Measurements from ENCODE around the gene LCAT.
A peak's percentile ranks its signal among the peaks of the same experiment; 100 is the strongest.

Gene LCAT, protein sequence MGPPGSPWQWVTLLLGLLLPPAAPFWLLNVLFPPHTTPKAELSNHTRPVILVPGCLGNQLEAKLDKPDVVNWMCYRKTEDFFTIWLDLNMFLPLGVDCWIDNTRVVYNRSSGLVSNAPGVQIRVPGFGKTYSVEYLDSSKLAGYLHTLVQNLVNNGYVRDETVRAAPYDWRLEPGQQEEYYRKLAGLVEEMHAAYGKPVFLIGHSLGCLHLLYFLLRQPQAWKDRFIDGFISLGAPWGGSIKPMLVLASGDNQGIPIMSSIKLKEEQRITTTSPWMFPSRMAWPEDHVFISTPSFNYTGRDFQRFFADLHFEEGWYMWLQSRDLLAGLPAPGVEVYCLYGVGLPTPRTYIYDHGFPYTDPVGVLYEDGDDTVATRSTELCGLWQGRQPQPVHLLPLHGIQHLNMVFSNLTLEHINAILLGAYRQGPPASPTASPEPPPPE

DNA sequence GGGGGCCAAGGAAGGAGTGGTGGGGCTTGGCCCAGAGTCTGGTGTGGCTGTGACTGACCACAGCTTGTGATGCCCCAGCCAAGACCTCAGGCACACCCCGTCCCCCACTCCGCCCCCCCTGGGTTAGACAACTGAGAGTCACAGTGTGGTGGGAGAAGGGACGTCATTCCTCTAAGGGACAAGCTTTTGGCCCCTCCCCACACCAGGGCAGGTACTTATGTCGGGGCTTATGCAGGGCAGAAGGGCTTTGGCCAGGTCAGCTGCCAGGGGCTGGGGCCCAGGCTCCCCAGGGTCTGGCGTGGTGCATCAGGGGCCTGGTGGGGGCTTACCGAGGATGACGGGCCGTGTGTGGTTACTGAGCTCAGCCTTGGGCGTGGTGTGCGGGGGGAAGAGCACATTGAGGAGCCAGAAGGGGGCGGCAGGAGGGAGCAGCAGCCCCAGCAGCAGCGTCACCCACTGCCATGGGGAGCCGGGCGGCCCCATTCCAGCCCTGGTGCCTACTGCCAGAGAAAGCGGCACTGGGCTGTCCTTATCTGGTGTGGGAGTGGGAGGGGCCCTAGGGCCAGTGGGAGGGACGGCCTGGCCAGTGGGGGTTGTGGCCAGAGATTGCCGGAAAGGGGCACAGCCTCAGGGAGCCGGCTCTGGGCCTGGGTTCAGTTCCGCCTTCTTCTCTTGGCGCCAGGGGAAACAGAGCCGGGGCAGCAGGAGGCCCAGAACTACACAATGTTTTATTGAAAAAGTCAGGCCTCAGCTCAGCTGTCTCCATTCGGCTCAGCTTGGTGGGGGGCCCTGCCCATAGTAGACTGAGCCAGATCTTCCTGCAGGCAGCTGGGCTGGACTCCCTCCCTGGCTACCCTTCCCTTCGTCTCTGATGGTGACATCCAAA, at the start of gene LCAT:
LCAT (minus strand) TSS at position 502 of the 886 bp plus-strand sequence; CDS start at position 483, 19 bp downstream.
- TF ChIP-seq, protein P1, sequence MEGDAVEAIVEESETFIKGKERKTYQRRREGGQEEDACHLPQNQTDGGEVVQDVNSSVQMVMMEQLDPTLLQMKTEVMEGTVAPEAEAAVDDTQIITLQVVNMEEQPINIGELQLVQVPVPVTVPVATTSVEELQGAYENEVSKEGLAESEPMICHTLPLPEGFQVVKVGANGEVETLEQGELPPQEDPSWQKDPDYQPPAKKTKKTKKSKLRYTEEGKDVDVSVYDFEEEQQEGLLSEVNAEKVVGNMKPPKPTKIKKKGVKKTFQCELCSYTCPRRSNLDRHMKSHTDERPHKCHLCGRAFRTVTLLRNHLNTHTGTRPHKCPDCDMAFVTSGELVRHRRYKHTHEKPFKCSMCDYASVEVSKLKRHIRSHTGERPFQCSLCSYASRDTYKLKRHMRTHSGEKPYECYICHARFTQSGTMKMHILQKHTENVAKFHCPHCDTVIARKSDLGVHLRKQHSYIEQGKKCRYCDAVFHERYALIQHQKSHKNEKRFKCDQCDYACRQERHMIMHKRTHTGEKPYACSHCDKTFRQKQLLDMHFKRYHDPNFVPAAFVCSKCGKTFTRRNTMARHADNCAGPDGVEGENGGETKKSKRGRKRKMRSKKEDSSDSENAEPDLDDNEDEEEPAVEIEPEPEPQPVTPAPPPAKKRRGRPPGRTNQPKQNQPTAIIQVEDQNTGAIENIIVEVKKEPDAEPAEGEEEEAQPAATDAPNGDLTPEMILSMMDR (IDR thresholded peaks at IDR 0.05; ENCODE audit: extremely low read depth, insufficient read depth, missing control alignments) = no peak
- in situ Hi-C loops (cut with MboI; ENCODE audit: low pct_unique_long_range_greater_than_20kb, low sequenced_read_pairs, unreplicated experiment) = no loop called here
- DNase-seq (ENCODE audit: low spot score) = no peak

DNA sequence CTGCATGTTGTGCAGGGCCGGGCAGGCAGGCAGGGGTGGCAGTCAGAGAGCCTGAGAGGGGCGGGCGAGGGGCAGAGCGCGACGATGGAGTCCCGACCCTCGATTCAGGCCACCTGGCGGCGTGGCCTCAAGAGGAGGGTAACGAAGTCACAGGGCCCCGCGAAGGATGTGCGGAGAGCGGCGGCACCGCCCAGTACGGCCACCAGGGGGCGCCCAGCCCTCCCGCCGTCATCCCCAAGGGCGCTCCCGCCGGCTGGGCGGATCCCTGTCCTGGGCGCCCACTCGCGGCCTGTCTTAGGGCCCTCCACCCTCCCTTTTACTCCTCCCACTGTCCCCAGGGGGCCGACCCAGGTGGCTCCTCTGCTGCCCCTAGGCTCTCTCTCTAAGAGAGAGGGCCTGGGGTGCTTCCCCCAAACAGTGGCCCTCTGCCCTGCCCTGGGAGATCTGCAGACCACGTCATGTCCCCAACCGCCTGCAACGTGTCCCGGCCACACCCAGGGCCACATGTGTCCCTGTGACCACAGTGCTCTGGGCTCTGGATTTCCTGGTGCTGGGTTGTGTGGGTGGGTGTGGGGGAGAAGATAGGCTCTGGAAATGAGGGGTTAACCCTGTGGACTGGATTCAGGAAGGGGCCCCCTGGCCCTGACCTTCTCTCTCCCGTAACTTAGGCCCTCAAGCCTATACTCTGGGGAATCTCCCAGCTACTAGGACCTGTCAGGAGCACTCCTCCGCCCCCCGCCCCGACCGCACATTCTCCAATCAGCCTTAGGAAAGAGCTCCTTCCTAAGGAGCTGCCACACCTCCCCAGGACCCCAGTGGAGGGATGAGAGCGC, 49.5 kb upstream of the LCAT start:
- peak; percentile 89 for DNase-seq (ENCODE audit: low spot score)
- in situ Hi-C loops (cut with MboI; ENCODE audit: low pct_unique_long_range_greater_than_20kb, low sequenced_read_pairs, unreplicated experiment) = no loop called here

GRCh38 chr16:67992661-67993206, 48.8 kb upstream of the LCAT start:
- in situ Hi-C loops (cut with MboI; ENCODE audit: low pct_unique_long_range_greater_than_20kb, low sequenced_read_pairs, unreplicated experiment) = no loop called here
- TF ChIP-seq, protein P1 (IDR thresholded peaks at IDR 0.05; ENCODE audit: extremely low read depth, insufficient read depth, missing control alignments) = no peak

More for the DNA sequence above, 49.5 kb upstream of the LCAT start:
- TF ChIP-seq, protein P1 (IDR thresholded peaks at IDR 0.05; ENCODE audit: extremely low read depth, insufficient read depth, missing control alignments) = peak; percentile 95

GRCh38 chr16:67990018-67990386, 46.1 kb upstream of the LCAT start:
- TF ChIP-seq, protein P1 (IDR thresholded peaks at IDR 0.05; ENCODE audit: extremely low read depth, insufficient read depth, missing control alignments) = no peak
- in situ Hi-C loops (cut with MboI; ENCODE audit: low pct_unique_long_range_greater_than_20kb, low sequenced_read_pairs, unreplicated experiment) = no loop called here
- DNase-seq (ENCODE audit: low spot score) = no peak

More at GRCh38 chr16:67992661-67993206, 48.8 kb upstream of the LCAT start:
- DNase-seq (ENCODE audit: low spot score) = peak; percentile 22

GRCh38 chr16:67989322-67990017, 45.5 kb upstream of the LCAT start:
- TF ChIP-seq, protein P1 (IDR thresholded peaks at IDR 0.05; ENCODE audit: extremely low read depth, insufficient read depth, missing control alignments) = no peak
- DNase-seq (ENCODE audit: low spot score) = peak; percentile 59
- in situ Hi-C loops (cut with MboI; ENCODE audit: low pct_unique_long_range_greater_than_20kb, low sequenced_read_pairs, unreplicated experiment) = no loop called here
